ENCODE results near the gene C1orf74. TPM values are rescaled to one million over a fixed set of nuclear protein-coding genes. Genes with fewer than 3 reads are reported as not detected.

C1orf74 gene
- total and polyA plus RNA-seq, 12 donors: 0.98 to 5.4 (median 2.2) TPM

DNA sequence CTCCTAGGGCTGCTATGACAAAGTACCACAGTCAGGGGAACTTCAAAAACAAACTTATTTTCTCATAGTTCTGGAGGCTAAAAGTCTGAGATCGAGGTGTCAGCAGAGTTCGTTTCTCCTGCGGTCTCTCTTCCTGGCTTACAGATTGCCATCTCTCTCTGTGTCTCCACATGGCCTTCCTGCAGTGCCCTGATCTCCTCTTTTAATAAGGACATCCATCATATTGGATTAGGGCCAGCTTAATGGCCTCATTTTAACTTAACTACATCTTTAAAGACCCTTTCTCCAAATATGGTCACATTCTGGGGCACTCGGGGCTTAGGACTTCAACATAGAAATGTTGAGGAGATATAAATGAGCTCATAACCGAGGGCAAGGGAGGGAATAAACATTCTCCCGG is 12.2 kb downstream of the C1orf74 start:
- intact Hi-C loops (cut with DNase I): no loop called here
- Histone ChIP-seq H3K4me1 (replicated peaks in 1 of 2) (peaks cover 0 to 12% of the 10 kb centered on the region in 2 donors), H3K27ac (no peak overlapping the region), H3K27me3 (no peaks in the 10 kb centered on the region), H3K9me3 (replicated peaks in 1 of 3) (no peaks in the 10 kb centered on the region), H3K4me3 (no peak overlapping the region), H3K36me3 (replicated peaks in 1 of 2) (no peaks in the 10 kb centered on the region)
- DNase-seq: no peak
- TF ChIP-seq, protein P1, sequence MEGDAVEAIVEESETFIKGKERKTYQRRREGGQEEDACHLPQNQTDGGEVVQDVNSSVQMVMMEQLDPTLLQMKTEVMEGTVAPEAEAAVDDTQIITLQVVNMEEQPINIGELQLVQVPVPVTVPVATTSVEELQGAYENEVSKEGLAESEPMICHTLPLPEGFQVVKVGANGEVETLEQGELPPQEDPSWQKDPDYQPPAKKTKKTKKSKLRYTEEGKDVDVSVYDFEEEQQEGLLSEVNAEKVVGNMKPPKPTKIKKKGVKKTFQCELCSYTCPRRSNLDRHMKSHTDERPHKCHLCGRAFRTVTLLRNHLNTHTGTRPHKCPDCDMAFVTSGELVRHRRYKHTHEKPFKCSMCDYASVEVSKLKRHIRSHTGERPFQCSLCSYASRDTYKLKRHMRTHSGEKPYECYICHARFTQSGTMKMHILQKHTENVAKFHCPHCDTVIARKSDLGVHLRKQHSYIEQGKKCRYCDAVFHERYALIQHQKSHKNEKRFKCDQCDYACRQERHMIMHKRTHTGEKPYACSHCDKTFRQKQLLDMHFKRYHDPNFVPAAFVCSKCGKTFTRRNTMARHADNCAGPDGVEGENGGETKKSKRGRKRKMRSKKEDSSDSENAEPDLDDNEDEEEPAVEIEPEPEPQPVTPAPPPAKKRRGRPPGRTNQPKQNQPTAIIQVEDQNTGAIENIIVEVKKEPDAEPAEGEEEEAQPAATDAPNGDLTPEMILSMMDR (IDR thresholded peaks at IDR 0.05): no peak
- no peak for TF ChIP-seq POLR2A (IDR thresholded peaks at IDR 0.05)
- 41 to 62% (median 53%) methylated on average over 6 of the region's 6 CpGs for WGBS, 4 donors

DNA sequence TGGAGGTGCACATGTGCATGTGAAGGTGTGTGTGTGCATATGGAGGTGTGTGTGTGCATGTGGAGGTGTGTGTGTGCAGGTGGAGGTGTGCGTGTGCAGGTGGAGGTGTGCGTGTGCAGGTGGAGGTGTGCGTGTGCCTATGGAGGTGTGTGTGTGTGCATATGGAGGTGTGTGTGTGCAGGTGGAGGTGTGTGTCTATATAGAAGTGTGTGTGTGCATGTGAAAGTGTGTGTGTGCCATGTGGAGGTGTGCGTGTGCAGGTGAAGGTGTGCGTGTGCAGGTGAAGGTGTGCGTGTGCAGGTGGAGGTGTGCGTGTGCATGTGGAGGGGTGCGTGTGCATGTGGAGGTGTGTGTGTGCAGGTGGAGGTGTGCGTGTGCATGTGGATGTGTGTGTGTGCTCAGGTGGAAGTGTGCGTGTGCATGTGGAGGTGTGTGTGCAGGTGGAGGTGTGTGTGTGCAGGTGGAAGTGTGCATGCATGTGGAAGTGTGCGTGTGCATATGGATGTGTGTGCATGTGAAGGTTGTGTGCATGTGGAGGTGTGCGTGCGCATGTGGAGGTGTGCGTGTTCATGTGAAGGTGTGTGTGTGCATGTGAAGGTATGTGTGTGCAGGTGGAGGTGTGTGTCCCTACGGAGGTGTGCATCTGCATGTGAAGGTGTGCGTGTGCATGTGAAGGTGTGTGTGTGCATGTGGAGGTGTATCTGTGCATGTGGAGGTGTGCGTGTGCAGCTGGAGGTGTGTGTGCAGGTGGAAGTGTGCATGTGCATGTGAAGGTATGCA is 13.5 kb downstream of the C1orf74 start:
- Histone ChIP-seq H3K36me3 (replicated peaks in 1 of 2) (no peaks in the 10 kb centered on the region), H3K9me3 (replicated peaks in 1 of 3) (no peaks in the 10 kb centered on the region), H3K27me3 (no peaks in the 10 kb centered on the region), H3K4me1 (replicated peaks in 1 of 2) (peaks cover 0 to 12% of the 10 kb centered on the region in 2 donors), H3K27ac (no peak overlapping the region), H3K4me3 (no peak overlapping the region)
- TF ChIP-seq, protein P1 (IDR thresholded peaks at IDR 0.05): no peak
- no peak for TF ChIP-seq POLR2A (IDR thresholded peaks at IDR 0.05)
- 87 to 93% (median 91%) methylated on average over 17 of the region's 17 CpGs for WGBS, 4 donors
- DNase-seq: no peak
- intact Hi-C loops (cut with DNase I): no loop called here

DNA sequence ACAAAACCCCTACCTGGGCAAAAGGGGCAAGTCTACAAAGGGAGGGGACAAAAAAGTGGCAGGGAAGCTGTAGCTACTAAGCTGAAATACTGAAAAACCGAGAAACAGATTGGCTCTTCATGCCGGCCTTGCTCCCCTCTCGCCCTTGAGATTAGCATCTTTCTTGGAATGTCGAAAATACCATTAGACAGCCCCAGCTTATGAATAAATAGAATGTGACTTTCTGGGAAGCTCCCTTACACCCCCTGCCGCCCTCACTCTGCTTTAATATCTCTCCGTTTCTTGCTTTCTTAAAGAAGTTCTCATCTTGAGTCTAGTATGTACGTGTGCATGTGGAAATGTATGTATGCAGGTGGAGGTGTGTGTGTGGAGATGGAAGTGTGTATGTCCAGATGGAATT is 14.4 kb downstream of the C1orf74 start:
- TF ChIP-seq, protein P1 (IDR thresholded peaks at IDR 0.05): no peak
- no peak for TF ChIP-seq POLR2A (IDR thresholded peaks at IDR 0.05)
- peaks cover 0 to 12% of the 10 kb centered on the region in 2 donors for H3K4me1 ChIP-seq (replicated peaks in 1 of 2)
- WGBS, 4 donors: 42 to 64% (median 52%) methylated on average over 7 of the region's 7 CpGs
- peak overlapping the region in 2 of 5 donors; percentile 51 to 59 for H3K27ac ChIP-seq
- H3K4me3 ChIP-seq: no peak overlapping the region
- no peak for DNase-seq
- intact Hi-C loops (cut with DNase I): no loop called here
- no peaks in the 10 kb centered on the region for H3K27me3 ChIP-seq
- H3K9me3 ChIP-seq (replicated peaks in 1 of 3): no peaks in the 10 kb centered on the region
- H3K36me3 ChIP-seq (replicated peaks in 1 of 2): no peaks in the 10 kb centered on the region

DNA sequence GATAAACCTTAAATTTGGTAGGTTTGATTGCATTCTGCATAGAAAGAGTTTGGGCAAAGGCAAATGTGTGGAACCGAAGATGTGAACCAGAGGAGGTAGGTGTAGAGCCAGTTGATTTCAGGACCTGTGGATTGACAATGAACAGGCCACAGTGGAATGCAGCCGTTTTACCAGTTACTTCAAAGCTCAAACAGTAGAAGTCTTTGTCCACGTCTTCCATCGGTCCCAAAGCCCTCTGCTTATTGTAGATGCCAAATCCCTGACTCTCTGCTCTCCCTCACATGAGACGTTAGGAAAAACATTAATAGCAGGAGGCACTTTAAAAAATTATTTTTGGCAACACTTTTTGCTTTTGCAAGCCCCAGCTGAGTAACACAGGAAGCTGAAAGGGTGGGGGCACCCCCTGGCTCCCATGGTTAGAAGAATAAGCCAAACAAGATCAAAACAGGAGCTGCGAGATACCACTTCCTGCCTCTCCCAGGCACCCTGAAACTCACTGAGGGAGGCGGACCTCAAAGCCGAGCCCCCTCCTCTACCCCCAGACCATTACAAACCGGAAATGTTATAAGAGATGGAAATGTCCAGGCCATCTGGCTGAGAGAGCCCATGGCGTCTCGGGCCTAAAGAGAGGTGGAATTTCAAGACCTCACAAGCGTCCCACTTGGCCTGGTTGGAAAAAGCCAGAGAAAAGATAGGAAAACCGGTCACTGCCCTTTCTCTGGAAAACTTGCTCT is 15.0 kb downstream of the C1orf74 start:
- 30 to 37% (median 36%) methylated on average over 13 of the region's 13 CpGs for WGBS, 4 donors
- intact Hi-C loops (cut with DNase I): no loop called here
- TF ChIP-seq, protein P1 (IDR thresholded peaks at IDR 0.05): no peak
- TF ChIP-seq POLR2A (IDR thresholded peaks at IDR 0.05): no peak

More for the DNA sequence above, 15.0 kb downstream of the C1orf74 start:
- peak overlapping the region in 3 of 5 donors; percentile 51 to 59 (median 55) for H3K27ac ChIP-seq
- DNase-seq: peak; percentile 37 to 81 (median 56)
- no peak overlapping the region for H3K4me3 ChIP-seq
- no peaks in the 10 kb centered on the region for H3K9me3 ChIP-seq (replicated peaks in 1 of 3)
- peaks cover 0 to 12% of the 10 kb centered on the region in 2 donors for H3K4me1 ChIP-seq (replicated peaks in 1 of 2)
- H3K27me3 ChIP-seq: no peaks in the 10 kb centered on the region
- H3K36me3 ChIP-seq (replicated peaks in 1 of 2): no peaks in the 10 kb centered on the region
